GM19043 (cell line): ENCODE measurements around the gene DNAJC12.
A peak's percentile ranks its signal among the peaks of the same experiment; 100 is the strongest.
"Not testable (repeated sequence)": the region's sequence is repeated elsewhere in the genome, so short reads cannot be mapped to it uniquely, and the experiment has no call there.

ENCODE experiments used
- ATAC-seq: cut with Tn5 transposase; IDR thresholded peaks from one replicate; pipeline ENCODE4 v1.9.1; 2021; ENCODE audit warnings: low read depth; ENCODE audit not compliant: unreplicated experiment

The DNAJC12 gene

DNA sequence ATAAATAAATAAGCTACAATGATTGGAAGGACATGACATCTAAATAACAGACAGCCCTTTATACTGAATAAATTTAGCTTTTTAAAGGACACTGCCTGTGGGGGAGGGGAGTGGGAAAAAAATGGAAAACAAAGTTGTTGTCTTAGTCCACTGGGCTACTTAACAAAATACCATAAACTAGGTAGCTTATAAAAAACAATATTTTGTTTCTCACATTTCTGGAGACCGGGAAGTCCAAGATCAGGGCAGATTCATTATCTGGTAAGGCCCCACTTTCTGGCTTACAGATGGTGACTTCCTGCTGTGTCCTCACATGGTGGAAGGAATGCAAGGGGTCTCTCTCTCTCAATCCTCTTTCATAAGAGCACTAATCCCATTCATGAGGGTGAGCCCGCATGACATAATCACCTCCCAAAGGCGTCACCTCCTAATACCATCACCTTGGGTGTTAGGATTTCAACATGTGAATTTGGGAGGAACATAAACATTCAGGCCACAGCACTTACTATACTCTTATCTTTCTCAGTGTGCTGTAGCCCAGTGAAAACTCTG, 43.0 kb downstream of the DNAJC12 start:
- ATAC-seq: no peak

DNA sequence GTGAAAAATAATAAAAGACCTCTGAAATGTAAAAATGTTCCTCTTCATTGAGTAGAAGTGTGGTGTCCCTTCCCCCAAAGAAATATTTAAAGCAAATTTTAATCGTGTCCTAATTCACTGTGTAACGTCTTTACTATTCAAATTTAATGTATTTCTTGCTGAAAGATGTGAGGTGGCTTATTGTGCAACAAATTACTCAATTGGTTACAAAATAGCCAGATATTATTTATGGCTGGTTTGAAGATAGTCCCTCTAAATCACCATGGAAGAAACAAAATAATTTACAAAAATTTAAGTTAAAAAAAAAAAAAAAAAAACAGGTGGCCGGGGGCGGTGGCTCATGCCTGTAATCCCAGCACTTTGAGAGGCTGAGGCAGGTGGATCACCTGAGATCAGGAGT, 43.7 kb downstream of the DNAJC12 start:
- ATAC-seq: no peak

DNA sequence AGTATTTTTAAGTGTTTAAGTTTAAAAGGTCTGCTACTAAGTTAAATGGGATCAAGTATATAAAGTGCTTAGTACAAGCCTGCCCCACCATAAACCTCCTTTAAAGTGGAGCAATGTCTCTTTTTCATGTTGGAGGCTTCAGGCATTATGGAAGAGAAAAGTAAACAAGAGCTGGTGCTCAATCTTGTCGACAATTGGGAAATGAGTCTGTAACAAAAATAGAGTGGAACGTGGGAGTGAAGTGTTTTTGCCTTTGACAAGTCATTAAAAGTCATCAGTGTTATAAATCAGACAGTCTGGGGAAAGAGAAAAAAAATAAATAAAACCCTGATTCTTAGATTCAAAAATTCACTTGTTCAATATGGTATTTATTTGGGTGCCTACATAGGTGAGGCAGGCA, 44.7 kb downstream of the DNAJC12 start:
- ATAC-seq: no peak

GRCh38 chr10:67792653-67793052, 45.3 kb downstream of the DNAJC12 start:
- no peak for ATAC-seq

DNA sequence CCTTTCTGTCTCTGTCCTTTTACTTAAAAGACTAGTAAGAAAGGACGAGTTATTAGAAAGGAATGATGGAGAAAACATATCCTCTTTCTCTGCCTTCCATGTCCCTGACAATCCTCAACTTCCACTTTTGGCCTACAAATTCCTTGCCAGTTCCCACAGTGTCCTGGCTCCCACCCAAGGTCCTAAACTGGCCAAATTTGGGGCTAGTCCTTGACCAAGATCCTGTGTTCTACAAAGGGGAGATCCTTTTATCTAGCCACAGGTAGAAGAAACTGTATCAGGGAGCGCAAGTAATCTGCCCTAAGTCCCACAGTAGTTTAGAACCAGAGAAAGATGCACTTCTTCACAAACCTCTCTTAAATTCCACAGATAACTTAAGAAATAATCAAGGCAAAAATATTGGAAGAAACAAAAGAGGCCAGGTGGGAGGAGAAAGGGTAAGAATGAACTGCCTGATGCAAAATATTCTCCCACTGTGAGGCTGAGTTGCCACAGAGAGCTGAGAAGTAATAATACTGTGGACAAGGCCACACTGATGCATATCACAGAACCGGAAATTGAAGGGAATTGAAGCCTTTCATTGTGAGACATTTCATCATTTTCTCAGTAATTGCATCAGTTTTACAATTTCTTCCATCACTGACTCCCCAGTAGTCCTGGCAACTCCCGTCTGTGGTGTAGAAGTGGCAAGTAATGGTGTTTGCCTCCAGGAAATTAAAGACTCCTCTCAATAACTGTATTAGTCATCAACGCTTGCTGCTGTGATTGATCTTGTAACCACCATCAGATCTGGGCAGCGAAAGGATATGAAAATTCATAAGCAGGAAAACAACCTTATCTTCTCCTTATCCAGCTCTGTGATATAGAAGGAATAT, 47.2 kb downstream of the DNAJC12 start:
- ATAC-seq: peak; percentile 44

DNA sequence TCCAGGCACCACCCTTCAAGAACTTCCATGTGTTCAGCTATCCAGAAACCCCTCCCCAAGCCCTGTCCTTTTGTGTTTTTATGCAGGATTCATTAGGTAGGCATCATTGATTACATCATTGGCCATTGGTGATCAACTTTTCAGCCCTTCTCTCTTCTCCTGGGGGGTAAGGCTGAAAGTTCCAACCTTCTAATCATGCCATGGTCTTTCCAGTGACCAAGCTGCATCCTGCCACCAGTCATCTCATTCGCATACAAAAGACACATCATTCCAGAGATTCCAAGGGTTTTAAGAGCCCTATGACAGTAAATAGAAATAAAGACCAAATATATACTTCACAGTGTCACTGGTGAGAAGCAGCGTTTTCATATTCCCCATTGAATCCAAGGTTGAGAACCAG, 48.2 kb downstream of the DNAJC12 start:
- ATAC-seq: no peak

- peak; percentile 45 for ATAC-seq
Measured at GRCh38 chr10:67788028-67788886, 49.7 kb downstream of the DNAJC12 start.

- no peak for ATAC-seq
Measured at GRCh38 chr10:67785098-67785497, 52.9 kb downstream of the DNAJC12 start.

GRCh38 chr10:67784474-67784873, 53.5 kb downstream of the DNAJC12 start:
- ATAC-seq: no peak

DNA sequence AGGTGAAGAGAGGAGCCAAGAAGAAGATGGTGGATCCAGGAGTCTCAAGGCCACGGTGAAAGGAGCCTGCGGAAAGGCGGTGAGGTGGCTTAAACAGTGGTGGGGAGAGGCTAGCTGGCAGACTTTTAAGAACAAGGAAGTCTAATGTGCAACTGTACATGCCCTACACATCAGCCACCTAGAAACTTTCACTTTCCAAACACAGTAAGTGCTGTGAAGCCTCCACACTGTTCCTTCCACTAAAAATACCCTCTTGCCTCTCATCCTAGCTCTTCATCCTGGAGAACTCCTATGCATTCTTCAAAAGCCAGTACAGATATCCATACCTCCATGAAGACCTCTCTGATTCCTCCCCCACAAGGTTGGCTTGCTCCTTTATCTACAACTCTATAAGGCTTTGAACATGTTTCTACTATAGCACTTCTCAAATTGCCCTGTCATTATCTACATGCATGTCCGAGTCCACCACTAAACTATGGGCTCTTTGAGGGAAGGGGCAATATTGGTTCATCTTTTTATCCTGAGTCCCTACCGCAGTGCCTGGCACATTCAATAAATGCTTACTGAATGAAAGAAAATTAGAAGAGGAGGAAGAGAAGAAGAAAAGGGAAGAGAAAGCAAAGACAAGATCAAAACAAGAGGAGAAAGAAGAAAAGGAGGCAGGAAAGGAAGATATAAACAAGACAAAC, 54.2 kb downstream of the DNAJC12 start:
- peak; percentile 26 for ATAC-seq

GRCh38 chr10:67782530-67782929, 55.5 kb downstream of the DNAJC12 start:
- no peak for ATAC-seq

- peak; percentile 78 for ATAC-seq
Measured at GRCh38 chr10:67780759-67781538, 57.0 kb downstream of the DNAJC12 start.

DNA sequence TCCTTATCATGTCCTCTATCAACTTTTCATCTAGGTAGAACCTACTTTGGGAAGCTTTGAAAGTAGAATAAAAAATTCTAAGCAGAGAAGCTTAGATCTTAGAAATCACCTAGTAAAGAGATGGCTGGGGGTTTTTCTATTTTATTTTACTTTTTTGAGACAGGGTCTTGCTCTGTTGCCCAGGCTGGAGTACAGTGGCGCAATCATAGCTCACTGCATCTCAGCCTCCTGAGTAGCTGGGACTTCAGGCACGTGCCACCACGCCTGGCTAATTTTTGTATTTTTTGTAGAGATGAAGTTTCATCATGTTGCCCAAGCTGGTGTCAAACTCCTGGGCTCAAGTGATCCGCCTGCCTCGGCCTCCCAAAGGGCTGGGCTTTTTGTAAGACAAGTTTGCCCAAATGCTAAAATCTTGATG, 57.8 kb downstream of the DNAJC12 start:
- not testable (repeated sequence) for ATAC-seq

- peak; percentile 28 for ATAC-seq
Measured at GRCh38 chr10:67779465-67780203, 58.4 kb downstream of the DNAJC12 start.

DNA sequence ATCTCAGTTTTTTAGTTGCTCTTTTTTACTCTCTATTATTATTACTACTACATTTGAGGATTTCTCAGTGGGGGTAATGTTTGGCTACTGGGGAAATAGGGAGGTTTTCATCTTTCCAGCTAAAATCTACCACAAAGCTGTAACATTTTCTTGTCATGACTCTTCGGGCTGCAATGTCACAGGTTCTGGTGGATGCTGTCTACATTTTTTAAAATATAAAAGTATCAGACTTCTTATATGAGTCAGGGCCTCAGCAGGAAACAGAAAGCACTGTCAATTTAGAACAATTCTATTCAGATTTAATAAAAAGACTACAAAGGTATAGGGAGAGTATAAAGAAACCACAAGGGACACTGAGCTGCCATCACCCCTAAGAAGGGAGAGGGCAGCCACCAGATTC, 61.6 kb downstream of the DNAJC12 start:
- no peak for ATAC-seq

- no peak for ATAC-seq
Measured at GRCh38 chr10:67775279-67775678, 62.7 kb downstream of the DNAJC12 start.

DNA sequence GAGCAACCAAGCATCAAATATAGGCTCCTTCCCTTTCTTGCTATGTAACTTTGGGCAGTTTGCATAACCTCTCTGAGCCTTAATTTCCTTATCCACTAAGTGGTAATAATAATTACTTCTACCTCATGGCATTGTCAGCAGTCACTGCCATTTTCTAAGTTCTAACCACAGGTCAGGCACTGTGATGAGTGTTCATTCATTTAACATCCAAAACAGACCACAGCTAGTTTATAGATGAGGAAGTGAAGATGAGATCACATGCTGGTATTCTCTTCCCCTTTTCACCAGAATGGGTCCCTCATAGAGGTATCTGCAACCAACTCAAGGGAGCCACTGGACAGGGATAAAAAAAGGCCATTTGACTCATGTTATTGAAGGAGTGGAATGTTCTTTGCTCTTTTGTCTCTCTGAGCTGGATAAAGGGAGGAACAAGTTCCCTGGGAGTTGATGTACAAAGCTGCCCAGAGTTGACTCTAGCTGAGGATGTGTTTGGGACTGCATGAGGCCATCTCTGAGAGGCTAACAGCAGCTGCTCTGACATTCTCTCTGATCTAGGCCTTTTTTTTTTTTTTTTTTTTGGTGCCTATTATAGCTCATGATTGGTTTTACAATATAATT, 65.0 kb downstream of the DNAJC12 start:
- ATAC-seq: peak; percentile 91

DNA sequence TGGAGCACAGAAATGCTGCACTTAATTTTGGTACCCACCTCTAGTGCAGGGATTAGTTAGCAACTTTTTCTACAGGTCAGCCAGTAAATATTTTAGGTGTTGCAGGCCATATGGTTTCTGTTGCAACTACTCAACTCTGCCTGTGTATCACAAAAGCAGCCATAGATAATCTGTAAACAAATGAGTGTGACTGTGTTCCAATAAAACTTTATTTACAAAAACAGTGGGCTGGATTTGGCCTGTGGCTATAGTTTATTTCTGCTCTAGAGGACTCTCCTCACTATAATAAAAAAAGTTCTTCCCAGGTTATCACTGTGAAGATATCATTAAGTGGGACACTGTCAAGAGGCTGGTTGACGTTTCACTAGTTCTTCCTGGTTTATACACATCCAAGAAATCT, 65.8 kb downstream of the DNAJC12 start:
- ATAC-seq: no peak

- peak; percentile 16 for ATAC-seq
Measured at GRCh38 chr10:67771200-67771599, 66.8 kb downstream of the DNAJC12 start.
